Measurements from ENCODE around the gene PLAU. TPM values are rescaled to one million over a fixed set of nuclear protein-coding genes. Genes with fewer than 3 reads are reported as not detected.

Gene PLAU
- total RNA-seq, 1 donor, result 21.6 TPM

DNA sequence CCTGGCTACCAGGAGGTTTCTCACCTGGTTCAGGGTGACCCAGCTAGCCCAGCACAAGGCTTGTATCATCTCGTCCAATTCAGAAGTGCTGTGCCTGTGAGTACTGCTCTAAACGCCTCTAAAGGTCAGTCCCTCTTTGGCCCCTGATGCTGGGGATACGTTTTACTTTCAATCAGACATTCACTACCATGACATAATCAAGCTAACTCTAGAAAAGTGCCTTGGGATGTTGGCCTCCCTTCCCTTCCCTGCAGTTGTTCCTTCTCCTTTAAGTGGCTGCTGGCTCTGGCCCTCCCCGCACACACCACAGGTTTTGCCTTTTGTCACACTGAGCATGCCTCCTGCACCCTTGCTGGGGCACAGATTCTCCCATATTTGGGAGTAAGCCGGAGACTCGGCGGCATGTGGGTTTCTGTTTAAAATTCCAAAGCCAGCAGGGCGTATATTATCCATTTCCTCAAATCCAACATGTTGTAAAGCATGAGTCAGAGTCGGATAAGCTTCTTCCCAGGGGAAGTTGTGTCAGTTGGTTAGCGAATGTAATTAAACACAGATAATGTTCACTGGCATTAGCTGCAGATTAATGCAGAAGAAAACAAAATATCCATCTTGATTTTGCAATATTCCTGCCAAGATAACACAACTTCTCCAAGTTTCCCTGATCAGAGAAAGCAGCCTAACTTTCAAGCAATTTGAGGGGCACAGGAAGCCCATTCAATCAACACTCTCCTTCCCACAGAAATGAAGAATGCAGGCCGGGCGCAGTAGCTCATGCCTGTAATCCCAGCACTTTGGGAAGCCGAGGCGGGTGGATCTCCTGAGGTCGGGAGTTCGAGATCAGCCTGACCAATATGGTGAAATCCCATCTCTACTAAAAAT is 55.2 kb downstream of the PLAU start:
- no peak overlapping the region for H3K4me3 ChIP-seq (ENCODE audit: low read depth, low read length)
- peak; percentile 99 for DNase-seq (ENCODE audit: low read depth)
- TF ChIP-seq, protein P1, sequence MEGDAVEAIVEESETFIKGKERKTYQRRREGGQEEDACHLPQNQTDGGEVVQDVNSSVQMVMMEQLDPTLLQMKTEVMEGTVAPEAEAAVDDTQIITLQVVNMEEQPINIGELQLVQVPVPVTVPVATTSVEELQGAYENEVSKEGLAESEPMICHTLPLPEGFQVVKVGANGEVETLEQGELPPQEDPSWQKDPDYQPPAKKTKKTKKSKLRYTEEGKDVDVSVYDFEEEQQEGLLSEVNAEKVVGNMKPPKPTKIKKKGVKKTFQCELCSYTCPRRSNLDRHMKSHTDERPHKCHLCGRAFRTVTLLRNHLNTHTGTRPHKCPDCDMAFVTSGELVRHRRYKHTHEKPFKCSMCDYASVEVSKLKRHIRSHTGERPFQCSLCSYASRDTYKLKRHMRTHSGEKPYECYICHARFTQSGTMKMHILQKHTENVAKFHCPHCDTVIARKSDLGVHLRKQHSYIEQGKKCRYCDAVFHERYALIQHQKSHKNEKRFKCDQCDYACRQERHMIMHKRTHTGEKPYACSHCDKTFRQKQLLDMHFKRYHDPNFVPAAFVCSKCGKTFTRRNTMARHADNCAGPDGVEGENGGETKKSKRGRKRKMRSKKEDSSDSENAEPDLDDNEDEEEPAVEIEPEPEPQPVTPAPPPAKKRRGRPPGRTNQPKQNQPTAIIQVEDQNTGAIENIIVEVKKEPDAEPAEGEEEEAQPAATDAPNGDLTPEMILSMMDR (IDR thresholded peaks at IDR 0.05; ENCODE audit: insufficient read depth, low read length), result no peak

DNA sequence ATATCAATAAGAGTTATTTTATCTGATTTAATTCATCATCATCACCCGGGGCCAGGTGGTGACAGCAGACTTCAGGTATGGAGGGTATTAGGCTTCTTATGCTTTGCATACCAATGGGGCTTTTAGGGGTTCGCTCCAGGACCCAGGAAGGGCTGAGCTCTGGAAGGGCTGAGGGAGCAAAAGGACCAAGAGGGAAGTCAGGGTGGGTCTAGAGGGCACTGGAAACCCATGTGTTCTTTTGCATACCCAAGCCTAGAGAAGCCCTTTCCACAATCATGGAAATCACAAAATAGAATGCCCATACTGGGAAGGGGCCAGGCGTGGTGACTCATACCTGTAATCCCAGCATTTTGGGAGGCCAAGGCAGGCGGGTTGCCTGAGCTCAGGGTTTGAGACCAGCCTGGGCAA is 56.1 kb downstream of the PLAU start:
- no peak overlapping the region for H3K4me3 ChIP-seq (ENCODE audit: low read depth, low read length)
- TF ChIP-seq, protein P1 (IDR thresholded peaks at IDR 0.05; ENCODE audit: insufficient read depth, low read length), result no peak
- DNase-seq (ENCODE audit: low read depth), result no peak

Other genes starting within 250 kb of the PLAU start
- gene AGAP5, start 213.0 kb upstream of the PLAU start, total RNA-seq (ENCODE audit: low replicate concordance), result 2.9 and 4.3 TPM in 2 replicates
- gene SEC24C, start 166.8 kb upstream of the PLAU start, total RNA-seq (ENCODE audit: low replicate concordance), result 21.9 and 45.2 TPM in 2 replicates
- gene CHCHD1, start 129.1 kb upstream of the PLAU start, total RNA-seq (ENCODE audit: low replicate concordance), result 12.9 and 20.9 TPM in 2 replicates
- gene ZSWIM8, start 125.5 kb upstream of the PLAU start, total RNA-seq (ENCODE audit: low replicate concordance), result 38.8 and 48.9 TPM in 2 replicates
- gene NDST2, start 99.5 kb upstream of the PLAU start, total RNA-seq (ENCODE audit: low replicate concordance), result 14.7 and 19.5 TPM in 2 replicates
- gene CAMK2G, start 36.6 kb upstream of the PLAU start, total RNA-seq (ENCODE audit: low replicate concordance), result 25.8 and 31.2 TPM in 2 replicates
- 148 and 176 TPM in 2 replicates for gene VCL, start 87.0 kb downstream of the PLAU start, total RNA-seq (ENCODE audit: low replicate concordance)
- 34.8 and 55.8 TPM in 2 replicates for gene AP3M1, start 239.7 kb downstream of the PLAU start, total RNA-seq (ENCODE audit: low replicate concordance)
- gene ADK, start 240.1 kb downstream of the PLAU start, total RNA-seq (ENCODE audit: low replicate concordance), result 26.7 and 96.8 TPM in 2 replicates

Measured in fibroblast of the aortic adventitia (primary cell).